ENCODE data around the gene MOXD1.

The MOXD1 gene

DNA sequence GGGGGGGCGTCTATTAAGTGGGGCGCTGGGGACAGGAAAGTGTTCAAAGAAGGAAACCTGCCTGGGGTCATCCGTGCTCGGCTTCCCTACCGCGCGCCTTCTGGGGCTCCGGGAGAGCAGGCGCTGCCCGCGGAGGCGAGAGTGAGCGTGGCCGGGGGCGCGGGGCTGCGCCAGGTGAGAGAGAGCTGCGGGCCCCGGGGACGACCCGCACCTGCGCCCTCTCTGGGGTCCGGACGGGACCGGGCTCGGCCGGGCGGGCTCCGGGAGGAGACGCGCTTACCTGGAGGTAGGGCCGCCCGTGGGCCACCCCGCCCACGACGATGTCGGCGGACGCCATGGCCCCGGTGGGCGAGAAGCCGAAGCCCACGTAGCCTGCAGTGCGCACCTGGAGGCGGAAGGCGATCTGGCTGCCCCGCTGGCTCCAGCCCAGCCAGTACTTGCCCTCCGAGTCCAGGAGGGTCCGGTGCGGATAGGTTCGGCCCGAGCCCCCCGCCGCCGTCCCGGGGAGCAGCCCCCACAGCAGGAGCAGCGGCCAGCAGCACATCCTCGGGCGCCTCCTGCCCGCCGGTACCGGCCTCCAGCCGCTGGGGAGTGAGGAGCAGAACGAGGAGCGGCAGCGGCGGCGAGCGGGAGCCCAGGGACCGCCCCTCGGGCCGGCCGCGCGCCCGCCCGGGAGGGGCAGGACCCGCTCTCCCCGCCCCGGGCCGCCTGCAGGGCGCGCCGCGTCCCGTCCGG, at the start of gene MOXD1:
Gene MOXD1, minus strand, starts transcription at position 593 of the 735 bp plus-strand sequence. Its CDS starts 49 bp downstream, at position 544.
- peak; percentile 57 for DNase-seq (ENCODE audit: low read depth, low spot score)

DNA sequence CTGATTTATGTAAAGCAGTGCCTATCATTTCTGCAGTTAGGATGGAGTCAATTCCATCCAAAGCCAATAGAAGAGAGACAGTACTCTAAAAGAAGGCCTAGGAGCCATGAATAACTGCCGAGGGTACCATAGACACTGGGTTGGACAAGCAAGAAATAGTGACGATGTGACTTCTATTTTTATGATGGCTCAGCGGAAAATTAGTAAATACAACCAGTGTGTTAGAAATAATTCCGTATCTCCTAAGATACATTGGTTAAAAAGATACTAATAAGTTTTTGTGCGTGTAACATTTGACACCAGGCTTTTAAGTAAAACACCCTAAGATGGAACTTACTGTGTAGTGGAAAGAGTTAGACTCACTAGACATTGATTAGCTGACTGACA, 45.6 kb upstream of the MOXD1 start:
- no peak for DNase-seq (ENCODE audit: low read depth, low spot score)

DNA sequence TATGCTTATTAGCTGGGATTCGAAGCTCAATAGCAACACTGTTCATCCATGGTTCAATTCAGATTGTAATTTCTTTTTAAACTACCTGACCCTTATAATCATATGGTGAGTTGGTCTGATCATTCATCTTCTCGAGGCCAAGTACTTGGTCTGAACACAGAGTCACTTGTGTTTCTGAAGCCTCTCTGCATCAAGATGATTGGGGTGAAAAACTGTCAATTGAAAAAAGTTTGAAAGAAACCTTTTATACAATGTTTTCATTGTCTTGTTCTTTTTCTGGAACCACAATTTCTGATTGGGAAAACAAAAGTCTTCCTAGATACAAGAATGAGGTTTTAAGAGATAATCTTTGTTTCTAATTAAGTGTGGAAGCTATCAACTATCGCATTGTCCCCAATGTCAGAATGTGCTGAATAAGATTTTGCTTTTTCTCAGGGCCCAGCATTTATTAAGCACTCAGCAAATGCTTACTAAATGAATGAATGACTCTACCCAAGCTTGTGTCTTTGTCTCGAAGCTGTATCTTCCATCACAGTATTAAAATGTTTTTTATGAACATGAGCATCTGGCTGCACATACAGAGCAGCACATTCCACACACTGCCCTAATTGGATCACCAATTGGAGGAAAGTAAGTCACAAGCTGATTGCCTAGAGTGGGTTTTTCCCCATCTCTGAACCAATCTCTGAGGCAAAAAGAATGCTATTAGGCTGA, 45.0 kb upstream of the MOXD1 start:
- no peak for DNase-seq (ENCODE audit: low read depth, low spot score)

DNA sequence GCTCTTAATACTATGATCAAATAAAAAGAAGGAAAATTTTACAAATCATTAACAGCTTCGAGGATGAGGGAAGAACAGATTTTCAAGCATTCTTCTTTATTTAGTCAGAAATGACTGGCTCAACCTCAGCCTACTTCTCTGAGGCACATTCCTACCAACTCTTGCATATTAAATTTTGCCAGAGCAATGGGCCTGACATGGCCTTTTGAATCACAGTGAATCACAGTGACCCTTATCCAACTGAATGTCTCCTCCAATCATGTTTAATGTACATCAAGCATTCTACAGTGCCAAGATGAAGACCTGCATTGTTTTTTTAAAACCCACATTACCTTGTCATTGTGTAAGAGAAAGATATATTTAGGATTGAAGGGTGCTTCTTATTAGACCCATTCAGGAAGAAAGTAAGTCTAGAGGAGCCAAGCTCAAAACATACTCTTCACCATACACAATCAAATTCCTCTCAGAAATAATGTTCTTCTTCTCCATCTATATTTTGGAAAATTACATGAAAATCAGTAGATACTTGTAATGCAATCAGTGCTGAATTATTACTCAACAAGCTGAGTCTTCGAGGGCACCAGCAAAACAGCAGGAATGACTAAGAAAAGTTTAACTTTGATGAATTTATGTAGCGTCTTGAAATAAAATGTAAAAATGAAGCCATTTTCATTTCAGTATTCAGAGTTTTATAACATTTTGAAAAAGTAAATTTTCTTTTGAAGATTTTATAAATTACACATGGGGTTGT, 44.1 kb upstream of the MOXD1 start:
- no peak for DNase-seq (ENCODE audit: low read depth, low spot score)

DNA sequence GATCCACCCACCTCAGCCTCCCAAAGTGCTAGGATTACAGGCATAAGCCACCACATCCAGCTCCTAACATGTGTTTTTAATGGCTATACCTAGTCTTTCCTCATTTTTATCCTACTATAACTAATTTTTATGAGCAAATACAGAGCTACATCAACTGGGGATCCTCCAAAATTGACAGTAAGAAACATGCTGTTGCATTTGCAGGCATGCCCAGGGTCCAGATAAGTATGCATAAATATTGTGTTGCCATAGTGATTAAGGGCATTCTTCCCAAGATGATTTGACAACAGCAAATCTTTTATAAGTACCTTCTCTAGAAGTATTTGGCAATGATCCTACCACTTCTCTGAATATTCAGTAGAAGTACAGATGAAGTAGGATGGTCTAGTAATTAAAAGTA, 41.9 kb upstream of the MOXD1 start:
- no peak for DNase-seq (ENCODE audit: low read depth, low spot score)

DNA sequence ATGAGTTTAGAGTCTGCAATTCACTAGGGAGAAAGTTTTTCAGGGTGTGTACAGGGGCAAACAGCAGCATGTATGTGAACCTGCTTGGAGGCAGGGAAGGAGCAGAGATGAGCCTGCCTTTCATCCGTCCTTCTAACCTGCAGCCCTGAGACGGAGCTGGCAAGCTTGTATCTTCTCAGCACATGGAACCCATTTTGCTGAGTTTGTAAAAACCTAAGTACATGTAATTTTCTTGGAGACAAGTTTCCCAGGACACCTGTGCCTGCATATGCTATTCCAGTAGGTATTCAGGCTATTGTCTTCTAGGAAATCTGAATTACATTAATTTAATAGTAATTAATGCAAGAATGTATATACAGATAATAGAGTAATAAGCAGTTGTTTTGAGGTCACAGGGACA, 28.8 kb upstream of the MOXD1 start:
- no peak for DNase-seq (ENCODE audit: low read depth, low spot score)

DNA sequence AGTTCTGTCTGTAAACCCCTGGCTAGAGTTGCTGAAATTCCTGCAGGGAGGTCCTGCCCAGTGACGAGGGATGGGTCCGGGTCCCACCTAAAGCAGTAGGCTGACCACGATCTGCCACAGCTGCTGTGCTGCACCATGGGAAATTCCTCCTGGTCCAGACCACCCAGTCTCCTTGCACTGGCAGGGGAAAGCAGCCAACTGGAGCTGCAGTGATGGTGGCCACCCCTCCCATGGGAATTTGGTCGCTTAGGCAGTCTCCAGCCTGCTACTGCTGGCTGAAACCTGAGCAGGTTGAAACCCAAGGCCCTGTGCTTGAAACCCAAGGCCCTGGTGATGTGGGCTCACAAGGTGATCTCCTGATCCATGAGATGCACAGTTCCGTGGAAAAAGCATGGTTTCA, 23.9 kb upstream of the MOXD1 start:
- DNase-seq (ENCODE audit: low read depth, low spot score) = no peak

DNA sequence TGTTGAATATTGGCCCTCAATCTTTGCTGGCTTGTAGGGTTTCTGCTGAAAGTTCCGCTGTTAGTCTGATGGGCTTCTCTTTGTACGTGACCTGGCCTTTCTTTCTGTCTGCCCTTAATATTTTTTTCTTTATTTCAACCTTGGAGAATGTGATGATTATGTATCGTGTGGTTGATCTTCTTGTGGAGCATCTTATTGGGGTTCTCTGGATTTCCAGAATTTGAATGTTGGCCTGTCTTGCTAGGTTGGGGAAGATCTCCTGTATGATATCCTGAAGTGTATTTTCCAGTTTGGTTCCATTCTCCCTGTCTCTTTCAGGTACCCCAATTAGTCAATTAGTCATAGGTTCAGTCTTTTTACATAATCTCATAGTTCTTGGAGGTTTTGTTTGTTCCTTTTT, 22.6 kb upstream of the MOXD1 start:
- DNase-seq (ENCODE audit: low read depth, low spot score) = no peak

DNA sequence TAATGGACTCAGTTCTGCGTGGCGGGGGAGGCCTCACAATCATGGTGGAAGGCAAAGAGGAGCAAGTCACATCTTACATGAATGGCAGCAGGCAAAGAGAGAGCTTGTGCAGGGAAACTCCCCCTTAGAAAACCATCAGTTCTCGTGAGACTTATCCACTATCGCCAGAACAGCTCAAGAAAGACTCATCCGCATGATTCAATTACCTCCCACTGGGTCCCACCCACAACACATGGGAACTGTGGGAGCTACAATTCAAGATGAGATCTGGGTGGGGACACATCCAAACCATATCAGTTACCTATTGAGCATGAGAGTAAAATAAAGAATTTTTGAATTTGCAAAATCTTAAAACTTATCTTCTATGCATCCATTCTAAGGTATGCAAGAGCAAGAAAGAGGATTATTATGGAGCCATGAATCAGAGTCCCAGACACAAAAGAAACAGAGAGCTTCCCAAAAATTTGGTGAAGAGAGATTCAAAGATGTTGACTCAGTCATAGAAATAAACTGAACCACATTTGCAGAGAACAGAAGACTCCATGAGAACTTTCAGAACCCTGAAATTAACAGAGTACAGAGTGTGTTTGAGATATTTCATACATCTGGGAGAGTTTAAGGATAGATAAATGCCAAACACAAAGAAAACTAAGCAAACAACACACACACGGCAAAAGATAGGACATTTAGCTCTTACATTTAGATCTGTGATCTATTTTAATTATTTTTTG, 17.1 kb upstream of the MOXD1 start:
- no peak for DNase-seq (ENCODE audit: low read depth, low spot score)

DNA sequence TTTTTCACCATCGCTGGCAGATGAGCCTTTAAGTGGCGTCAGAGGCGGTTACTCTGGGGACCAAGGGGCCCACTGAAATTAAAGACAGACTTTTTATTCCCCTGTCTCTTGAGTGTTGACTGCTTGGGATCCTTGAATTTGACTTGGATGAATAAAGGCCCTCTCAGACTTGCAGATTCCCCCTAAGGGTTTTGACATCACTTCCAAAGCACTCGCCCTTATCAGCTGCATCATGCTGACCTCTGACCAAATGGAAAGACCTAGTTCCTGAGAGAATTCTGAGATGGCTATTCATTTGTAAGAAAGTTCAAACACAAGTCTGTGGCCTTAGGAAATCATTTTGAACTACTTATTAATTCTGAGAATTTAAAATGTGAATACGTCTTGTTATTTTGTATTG, 13.5 kb upstream of the MOXD1 start:
- peak; percentile 13 for DNase-seq (ENCODE audit: low read depth, low spot score)

DNA sequence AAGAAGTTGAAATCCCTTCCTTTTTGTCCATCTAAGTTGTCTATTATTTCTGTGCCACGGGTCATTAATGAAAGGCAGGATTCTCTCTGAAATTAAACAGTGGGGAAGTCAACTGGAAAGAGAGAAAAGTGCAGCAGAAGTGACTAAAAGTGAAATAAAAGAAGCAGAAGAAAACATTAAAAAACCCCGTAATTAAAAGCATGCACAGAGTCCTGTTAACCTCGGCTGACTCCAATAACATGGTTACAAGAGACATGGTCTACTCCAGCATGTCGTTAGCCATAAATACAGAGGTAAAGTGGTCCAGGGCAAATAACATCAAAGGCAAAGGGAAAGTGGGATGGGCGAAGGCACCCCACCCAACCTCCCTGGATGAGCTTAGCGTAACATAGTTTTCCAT, 13.0 kb upstream of the MOXD1 start:
- DNase-seq (ENCODE audit: low read depth, low spot score) = no peak

DNA sequence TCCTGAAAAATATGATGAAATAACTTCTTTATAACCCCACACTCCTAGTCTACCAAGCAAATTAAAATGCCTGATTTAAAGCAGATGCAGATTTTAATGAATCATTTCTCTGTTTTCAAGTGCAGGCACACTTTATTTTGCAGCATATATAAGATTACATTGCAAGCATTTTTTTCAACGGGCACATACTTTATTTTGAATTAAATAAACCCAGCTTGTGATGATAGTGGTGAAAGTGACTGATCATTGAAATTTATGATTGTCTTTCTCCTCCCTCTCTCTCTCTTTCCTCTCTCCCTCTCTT, 12.2 kb upstream of the MOXD1 start:
- no peak for DNase-seq (ENCODE audit: low read depth, low spot score)

DNA sequence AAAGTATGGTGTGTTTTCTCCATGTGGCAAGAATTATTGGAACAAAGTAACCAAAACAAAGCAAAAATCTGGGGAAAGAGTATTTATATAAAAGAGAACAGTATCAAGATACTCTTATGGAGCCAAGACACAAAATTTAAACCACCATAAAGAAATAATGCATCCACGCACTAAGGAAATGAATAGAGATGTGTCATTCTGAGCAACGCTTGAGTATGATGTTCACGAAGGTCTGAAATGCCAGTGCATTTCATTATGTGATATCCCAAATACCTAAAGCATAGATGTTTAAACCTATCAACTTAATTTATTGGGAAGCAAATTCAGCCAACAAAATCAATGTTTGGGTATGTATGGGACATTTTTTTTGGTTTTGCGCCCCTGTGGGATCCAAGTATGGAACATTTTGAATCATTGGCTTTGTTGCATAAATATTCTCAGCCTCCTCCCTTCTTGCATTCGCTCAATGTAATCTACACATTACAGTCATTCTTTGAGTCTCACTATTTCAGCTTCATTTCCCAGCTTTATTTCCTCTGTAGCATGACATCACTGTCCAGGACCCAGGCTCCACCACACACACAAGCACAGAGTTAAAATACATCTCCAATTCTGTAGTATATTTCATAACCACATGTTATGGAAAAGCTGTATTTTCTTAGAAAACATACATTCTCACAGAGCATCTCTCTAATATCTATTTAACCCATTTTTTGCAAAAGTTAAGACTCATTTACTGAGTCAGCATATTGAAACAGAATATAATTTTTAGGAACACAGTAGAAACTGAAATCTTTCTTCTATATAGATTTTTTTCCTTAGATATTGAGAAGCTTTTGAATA, 11.6 kb upstream of the MOXD1 start:
- no peak for DNase-seq (ENCODE audit: low read depth, low spot score)

DNA sequence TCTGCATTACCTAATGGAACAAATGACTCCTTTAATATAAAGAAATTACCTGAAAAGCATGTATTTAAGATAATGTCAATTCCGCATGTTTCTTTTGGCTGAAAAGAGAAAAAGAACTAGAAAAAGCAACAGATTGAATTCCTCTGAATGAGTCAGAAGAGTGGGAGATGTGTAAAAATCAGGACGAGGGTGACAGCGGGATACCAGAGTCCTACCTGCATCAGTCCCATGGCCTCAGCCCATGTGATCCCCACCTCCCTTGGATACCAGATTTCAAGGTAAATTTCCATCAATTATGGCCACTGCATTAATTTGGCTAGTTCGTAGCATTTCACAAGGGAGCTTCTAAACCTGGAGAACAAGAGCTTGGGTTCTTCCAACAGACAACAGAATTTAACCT, 10.0 kb upstream of the MOXD1 start:
- no peak for DNase-seq (ENCODE audit: low read depth, low spot score)

DNA sequence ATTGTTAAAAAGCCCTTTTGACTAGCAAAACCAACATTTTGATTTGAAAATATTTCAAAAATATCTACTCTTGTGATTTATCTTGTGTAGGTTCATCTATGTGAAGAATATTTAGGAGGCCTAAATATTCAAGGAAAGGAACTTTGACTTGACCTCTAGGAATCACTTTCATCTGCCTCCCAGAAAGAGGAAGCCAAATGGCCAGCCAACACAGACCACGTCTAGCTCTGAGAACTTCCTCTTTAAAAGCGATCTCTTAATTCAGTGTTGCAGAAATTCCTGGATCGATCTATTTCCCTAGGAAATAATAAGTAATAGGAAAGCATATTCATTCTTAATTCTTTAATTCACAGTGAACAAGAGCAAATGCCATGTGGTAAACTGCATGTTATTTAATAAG, 9.6 kb upstream of the MOXD1 start:
- DNase-seq (ENCODE audit: low read depth, low spot score) = no peak

DNA sequence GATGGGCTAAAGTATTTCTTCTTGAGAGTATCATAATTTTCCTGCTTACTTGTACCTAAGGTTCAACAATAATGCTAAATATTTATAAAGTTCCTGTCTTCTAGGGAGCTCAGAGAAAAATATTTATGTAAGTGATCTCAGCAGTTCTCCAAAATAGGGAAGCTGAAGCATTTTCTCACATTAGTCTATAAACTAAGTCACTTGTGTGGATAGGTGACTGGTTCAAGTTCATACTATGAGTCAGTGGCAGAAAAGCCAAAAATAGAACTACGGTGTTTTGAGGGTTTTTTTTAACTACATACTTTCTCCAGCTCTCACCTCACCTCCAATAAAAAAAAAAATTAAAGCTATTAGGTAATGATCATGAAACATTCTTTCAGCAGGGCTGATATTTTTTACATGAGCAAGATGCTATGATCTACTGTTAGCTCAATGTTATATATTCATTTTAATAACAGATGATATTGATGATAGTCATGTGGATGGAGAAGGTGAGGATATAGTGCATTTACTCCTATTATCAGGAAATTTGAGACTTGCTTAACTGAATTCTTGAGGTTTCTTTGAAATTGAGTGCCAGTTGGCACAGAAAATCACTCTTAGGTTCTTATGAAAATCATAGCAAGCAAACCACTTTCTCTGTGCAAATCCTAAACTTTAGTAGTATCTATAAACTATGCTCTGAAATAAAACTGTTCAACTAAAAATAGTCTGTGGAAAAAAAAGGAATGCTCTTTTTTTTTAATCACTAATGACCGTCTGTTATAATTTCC, 4.1 kb upstream of the MOXD1 start:
- no peak for DNase-seq (ENCODE audit: low read depth, low spot score)

DNA sequence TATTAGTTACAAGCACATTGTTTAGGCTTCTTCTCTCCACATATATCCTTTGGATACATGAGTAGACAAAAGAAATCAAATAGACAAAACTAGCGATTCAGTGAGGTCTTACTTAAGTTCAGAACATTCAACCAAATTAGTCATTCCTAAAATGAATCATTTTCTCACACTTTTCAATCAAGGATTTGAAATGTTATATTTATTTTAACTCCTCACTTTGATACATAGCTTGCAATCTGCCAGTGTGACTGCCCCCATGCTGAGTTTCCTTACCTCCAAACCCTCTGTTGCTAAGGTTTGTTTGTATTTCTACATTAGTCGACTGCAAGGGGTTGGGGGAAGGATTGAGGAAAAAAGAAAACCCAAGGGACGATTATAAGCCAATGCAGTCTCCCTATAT, 3.5 kb upstream of the MOXD1 start:
- no peak for DNase-seq (ENCODE audit: low read depth, low spot score)

DNA sequence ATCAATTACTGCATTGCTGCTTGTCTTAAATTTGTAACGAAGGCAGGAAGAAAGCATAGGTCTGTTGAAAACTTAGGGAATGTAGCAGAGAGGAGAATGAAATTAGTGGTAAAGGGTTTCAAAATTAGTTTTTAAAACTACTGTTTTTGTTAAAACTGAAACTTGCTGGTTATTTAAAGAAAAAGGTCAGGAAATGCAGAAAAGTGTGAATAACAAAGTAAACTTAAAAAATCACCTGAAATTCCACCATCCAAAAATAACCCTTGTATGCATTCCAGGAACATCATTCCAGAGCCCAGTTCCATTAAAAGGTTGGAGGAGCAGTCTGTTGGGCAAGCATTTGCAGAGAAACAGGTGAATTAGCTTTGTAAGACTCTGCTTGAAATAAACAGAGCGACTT, 3.1 kb upstream of the MOXD1 start:
- DNase-seq (ENCODE audit: low read depth, low spot score) = no peak

DNA sequence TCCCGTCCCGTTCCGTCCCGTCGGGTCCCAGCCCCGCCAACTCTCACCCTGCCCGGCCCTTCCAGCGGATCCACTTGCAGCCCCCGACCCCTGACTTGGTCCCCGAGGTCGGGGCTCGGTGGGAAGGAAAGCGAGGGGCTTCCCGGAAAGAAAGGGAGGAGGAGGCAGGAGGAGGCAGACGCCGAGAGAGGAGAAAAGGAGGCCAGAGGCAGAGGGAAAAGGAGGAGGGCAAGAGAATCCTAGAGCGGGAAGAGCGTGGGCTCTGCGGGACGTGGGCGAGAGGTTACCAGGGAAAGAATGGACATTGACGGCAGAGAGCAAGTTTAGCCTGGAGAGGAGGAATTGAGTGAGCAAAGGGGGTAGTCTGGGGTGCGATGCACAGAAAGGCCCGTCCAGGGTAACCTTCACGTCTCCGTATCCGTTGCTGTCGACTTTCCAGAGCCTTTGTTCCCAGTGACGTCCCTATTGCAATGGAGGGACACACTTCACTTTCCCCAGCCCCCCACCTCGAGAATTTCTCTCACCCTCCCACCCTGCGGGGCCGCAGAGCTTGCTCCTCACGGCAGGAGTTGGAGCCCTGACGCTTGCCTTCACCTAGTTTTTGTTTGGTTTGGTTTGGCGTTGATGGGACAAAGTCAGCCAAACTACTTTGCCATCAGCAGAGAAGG, 477 bp upstream of the MOXD1 start:
- DNase-seq (ENCODE audit: low read depth, low spot score) = peak; percentile 17

DNA sequence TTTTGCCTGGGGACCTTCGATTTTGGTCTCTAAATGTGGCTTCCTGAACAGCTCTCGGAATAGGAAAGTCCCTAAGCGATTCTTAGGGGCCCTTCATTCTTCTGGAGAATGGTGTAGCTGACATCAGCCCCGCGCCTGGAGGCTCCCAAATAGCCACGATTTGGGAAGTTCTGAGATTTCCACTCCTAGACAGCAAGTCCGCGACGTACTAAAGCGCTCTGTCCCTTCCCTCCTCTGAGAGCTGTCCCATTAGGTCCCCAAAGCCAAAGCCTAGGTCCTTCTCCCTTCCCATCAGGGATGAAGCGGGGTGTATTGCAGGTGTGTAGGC, 756 bp downstream of the MOXD1 start:
- DNase-seq (ENCODE audit: low read depth, low spot score) = peak; percentile 20
